HCT116 (cell line): Measurements from ENCODE around the gene CARS1. TPM values are rescaled to one million over a fixed set of nuclear protein-coding genes. Genes with fewer than 3 reads are reported as not detected.

Source experiments
- ATAC-seq: fragments of 200-7000 bp; cut with Tn5 transposase; 2 replicates; pipeline ENCODE4 v1.9.1; 2020; ENCODE audit warnings: mild to moderate bottlenecking, moderate library complexity
- BruUV-seq: library from RNA; stranded (reverse); fragments of 400-500 nt; replicated peaks from 2 replicates; lab custom pipeline; 2021; lab: Mats Ljungman, UMichigan
- CTCF ChIA-PET: fragments of 300-600 bp; sonication (Branson Sonifier 250); formaldehyde crosslinking; loops from one replicate; lab custom pipeline; 2021; ENCODE audit warnings: antibody characterized with exemption; lab: Charles Lee
- POLR2A ChIA-PET: fragments of 300-600, 350-600 bp; sonication (Branson Sonifier 250); formaldehyde crosslinking; loops from one replicate; lab custom pipeline; 2021; ENCODE audit warnings: antibody characterized with exemption; lab: Charles Lee
- RAD21 ChIA-PET, 2 experiments: fragments of 300-600 bp; sonication (Branson Sonifier 250); formaldehyde crosslinking; loops; one replicate each; lab custom pipeline; 2023; ENCODE audit warnings: low total read pairs in 2 of 2; ENCODE audit not compliant: uncharacterized antibody in 2 of 2, unreplicated experiment in 2 of 2, low non-redundant PET in 1 of 2; lab: Charles Lee
- DNase-seq: peaks from one replicate; pipeline ENCODE4 v3.0.0-alpha.2; 2010; ENCODE audit warnings: low read depth, low spot score
- H2AFZ ChIP-seq: fragments of 200-600 bp; shearing (Covaris generic), sonication (generic); 2 replicates; pipeline ENCODE4 v1.6.1; 2017; ENCODE audit warnings: low read depth, mixed run types, mixed read lengths, antibody characterized with exemption, low read length; ENCODE audit not compliant: poor library complexity, severe bottlenecking
- H3K27ac ChIP-seq: 2 replicates; pipeline ENCODE4 v1.5.1; 2012; ENCODE audit warnings: low read depth, low read length
- H3K27me3 ChIP-seq: fragments of 200-600 bp; sonication (generic); 2 replicates; pipeline ENCODE4 v1.6.1; 2016; ENCODE audit warnings: mixed run types, low read length, mixed read lengths; ENCODE audit not compliant: insufficient read depth
- H3K36me3 ChIP-seq, 2 experiments: fragments of 200-500 bp in 1 of 2; fragments of 200-600 bp in 1 of 2; sonication (Bioruptor generic) in 1 of 2; sonication (generic) in 1 of 2; 2 replicates each; pipeline versions ENCODE4 v1.5.1 to v1.6.1; 2014 to 2016; ENCODE audit warnings: low read length in 2 of 2, inconsistent platforms in 1 of 2, mixed read lengths in 1 of 2, mixed run types in 1 of 2; ENCODE audit not compliant: insufficient read depth in 2 of 2, control insufficient read depth in 1 of 2
- H3K4me1 ChIP-seq, 2 experiments: fragments of 200-600 bp in 1 of 2; sonication (generic) in 1 of 2; 2 replicates each; pipeline versions ENCODE4 v1.5.1 to v1.6.1; 2012 to 2017; ENCODE audit warnings: low read length in 2 of 2, inconsistent platforms in 1 of 2, mild to moderate bottlenecking in 1 of 2, mixed read lengths in 1 of 2, mixed run types in 1 of 2, moderate library complexity in 1 of 2; ENCODE audit not compliant: insufficient read depth in 2 of 2, control insufficient read depth in 1 of 2
- H3K4me2 ChIP-seq: fragments of 200-600 bp; sonication (generic); 2 replicates; pipeline ENCODE4 v1.6.1; 2017; ENCODE audit warnings: mixed run types, low read length, mixed read lengths
- H3K4me3 ChIP-seq, 2 experiments: fragments of 200-600 bp in 1 of 2; sonication (generic) in 1 of 2; replicated peaks in 1 of 2; 2 replicates each; pipeline ENCODE4 v1.5.1; 2011 to 2016; ENCODE audit warnings: low read length in 2 of 2, control low read depth in 1 of 2, low read depth in 1 of 2, mild to moderate bottlenecking in 1 of 2, mixed read lengths in 1 of 2, mixed run types in 1 of 2
- H3K79me2 ChIP-seq: fragments of 200-600 bp; sonication (generic); 2 replicates; pipeline ENCODE4 v1.6.1; 2017; ENCODE audit warnings: mild to moderate bottlenecking, mixed run types, low read length, moderate library complexity, mixed read lengths; ENCODE audit not compliant: insufficient read depth
- H3K9ac ChIP-seq: fragments of 200-600 bp; sonication (generic); 2 replicates; pipeline ENCODE4 v1.6.1; 2016; ENCODE audit warnings: low read length, mixed read lengths
- H3K9me2 ChIP-seq: fragments of 200-600 bp; sonication (generic), shearing (Covaris generic); 2 replicates; pipeline ENCODE4 v1.6.1; 2017; ENCODE audit warnings: mixed run types, mild to moderate bottlenecking, moderate library complexity; ENCODE audit not compliant: insufficient read depth
- H3K9me3 ChIP-seq, 2 experiments: fragments of 200-500 bp in 1 of 2; fragments of 200-600 bp in 1 of 2; sonication (Bioruptor generic) in 1 of 2; sonication (generic) in 1 of 2; 2 replicates each; pipeline ENCODE4 v1.6.1; 2014 to 2017; ENCODE audit warnings: low read length in 2 of 2, mixed read lengths in 2 of 2, inconsistent platforms in 1 of 2, low read depth in 1 of 2, mild to moderate bottlenecking in 1 of 2, mixed run types in 1 of 2, moderate library complexity in 1 of 2; ENCODE audit not compliant: control insufficient read depth in 1 of 2, insufficient read depth in 1 of 2
- H4K20me1 ChIP-seq: fragments of 200-600 bp; sonication (generic), shearing (Covaris generic); 2 replicates; pipeline ENCODE4 v1.6.1; 2017; ENCODE audit warnings: mixed run types, mild to moderate bottlenecking, moderate library complexity; ENCODE audit not compliant: insufficient read depth
- ATF3 ChIP-seq: IDR thresholded peaks from 2 replicates; pipeline ENCODE4 v1.6.1; 2012
- CBX3 ChIP-seq: IDR thresholded peaks from 2 replicates; pipeline ENCODE4 v1.6.1; 2012; ENCODE audit warnings: low read depth
- CEBPB ChIP-seq: IDR thresholded peaks from 2 replicates; pipeline ENCODE4 v1.6.1; 2012; ENCODE audit warnings: low read depth
- CTCF ChIP-seq, 3 experiments: fragments of 200-600 bp in 1 of 3; sonication (generic) in 1 of 3; IDR thresholded peaks in 2 of 3; conservative IDR thresholded peaks in 1 of 3; 2 replicates each; pipeline ENCODE4 v1.5.1; 2012 to 2017; ENCODE audit warnings: low read depth in 2 of 3, low read length in 2 of 3, antibody characterized with exemption in 1 of 3, borderline replicate concordance in 1 of 3, control low read depth in 1 of 3, mild to moderate bottlenecking in 1 of 3, mixed read lengths in 1 of 3, mixed run types in 1 of 3, moderate library complexity in 1 of 3; ENCODE audit not compliant: insufficient read depth in 1 of 3
- EGR1 ChIP-seq: IDR thresholded peaks from 2 replicates; pipeline ENCODE4 v1.6.1; 2012; ENCODE audit warnings: low read depth
- ELF1 ChIP-seq: IDR thresholded peaks from 2 replicates; pipeline ENCODE4 v1.6.1; 2012; ENCODE audit warnings: low read depth, borderline replicate concordance
- EZH2 ChIP-seq: fragments of 200-600 bp; sonication (generic); IDR thresholded peaks from 2 replicates; pipeline ENCODE4 v1.6.1; 2017; ENCODE audit warnings: antibody characterized with exemption, mixed run types
- EZH2phosphoT487 ChIP-seq: fragments of 200-600 bp; IDR thresholded peaks from 2 replicates; pipeline ENCODE4 v1.6.1; 2018; ENCODE audit warnings: antibody characterized with exemption, borderline replicate concordance
- FOSL1 ChIP-seq: IDR thresholded peaks from 2 replicates; pipeline ENCODE4 v1.6.1; 2012; ENCODE audit warnings: low read depth
- JUND ChIP-seq: IDR thresholded peaks from 2 replicates; pipeline ENCODE4 v1.6.1; 2012
- POLR2A ChIP-seq: IDR thresholded peaks from 2 replicates; pipeline ENCODE4 v1.7.0; 2011; ENCODE audit warnings: borderline replicate concordance; ENCODE audit not compliant: insufficient read depth, insufficient read length; ENCODE audit errors: extremely low read depth
- POLR2AphosphoS5 ChIP-seq: IDR thresholded peaks from 2 replicates; pipeline ENCODE4 v1.6.1; 2011; ENCODE audit warnings: mild to moderate bottlenecking, low read depth, low read length, moderate library complexity
- RAD21 ChIP-seq: IDR thresholded peaks from 2 replicates; pipeline ENCODE4 v1.6.1; 2012; ENCODE audit warnings: low read depth, mild to moderate bottlenecking
- SIN3A ChIP-seq: IDR thresholded peaks from 2 replicates; pipeline ENCODE4 v1.6.1; 2012; ENCODE audit warnings: low read depth
- SP1 ChIP-seq: IDR thresholded peaks from 2 replicates; pipeline ENCODE4 v1.6.1; 2012; ENCODE audit warnings: low read depth
- SRF ChIP-seq: IDR thresholded peaks from 2 replicates; pipeline ENCODE4 v1.6.1; 2012; ENCODE audit warnings: low read depth
- TCF7L2 ChIP-seq: IDR thresholded peaks from 2 replicates; pipeline ENCODE4 v1.7.0; 2011; ENCODE audit warnings: borderline replicate concordance, inconsistent platforms; ENCODE audit not compliant: insufficient read depth, insufficient read length; ENCODE audit errors: extremely low read depth
- ZBTB33 ChIP-seq: IDR thresholded peaks from 2 replicates; pipeline ENCODE4 v1.6.1; 2011; ENCODE audit warnings: mild to moderate bottlenecking, low read length, moderate library complexity; ENCODE audit not compliant: insufficient replicate concordance; ENCODE audit errors: extremely low read depth
- ZFX ChIP-seq: fragments of 450-650 bp; IDR thresholded peaks from 2 replicates; pipeline ENCODE4 v1.6.1; 2017
- ZNF274 ChIP-seq: fragments of 200-500 bp; sonication (Bioruptor generic); IDR thresholded peaks from 2 replicates; pipeline ENCODE4 v1.6.1; 2014; ENCODE audit warnings: mild to moderate bottlenecking, low read depth, low read length, inconsistent platforms
- intact Hi-C: fragments of 100-400 bp; cut with micrococcal nuclease; formaldehyde crosslinking; loops from 2 replicates; pipeline ENCODE4 v1.10.0; 2022
- total RNA-seq: library from RNA; stranded (reverse); gene quantifications from one replicate; pipeline ENCODE4 v1.2.1, GENCODE V29; 2021; ENCODE audit not compliant: unreplicated experiment

CARS1 gene
- total RNA-seq, 1 experiment from 2014 or later, result 124 TPM

GRCh38 chr11:3040881-3041280 lies 16.3 kb downstream of the CARS1 start (continued):
- no peak for TF ChIP-seq TCF7L2
- no peak for TF ChIP-seq POLR2A
- TF ChIP-seq, all 23 proteins: peak for 0

- BruUV-seq, result no TSS peak
- POLR2A ChIA-PET, result no interaction called here
- ATAC-seq, result no peak
These were observed 19.3 kb downstream of the CARS1 start for GRCh38 chr11:3037945-3038271.

More at GRCh38 chr11:3037945-3038271, 19.3 kb downstream of the CARS1 start:
- Histone ChIP-seq H3K79me2 (peaks cover 10% of the 10 kb centered on the region; the same call in 1 of the 2 replicates), H3K27ac (no peak overlapping the region), H3K4me1 (no peaks in the 10 kb centered on the region; a peak in 1 of 4 replicates), H3K4me2 (no peak overlapping the region), H3K9ac (no peak overlapping the region), H3K9me2 (no peaks in the 10 kb centered on the region)
- no peak for DNase-seq
- RAD21 ChIA-PET, result interaction anchor here (1.7 to 2.0 kb wide), 2 partner anchors 53 to 54 kb away, joined by 4 to 14 read pairs; no protein-coding TSS in a partner anchor
- no peak for TF ChIP-seq ATF3
- no peak for TF ChIP-seq CBX3
- no peak for TF ChIP-seq EZH2phosphoT487
- no peak for TF ChIP-seq CEBPB
- no peak for TF ChIP-seq EZH2
- TF ChIP-seq POLR2A, result no peak
- TF ChIP-seq EGR1, result no peak
- no peak for TF ChIP-seq FOSL1
- TF ChIP-seq SRF, result no peak
- no peak for TF ChIP-seq CTCF (IDR thresholded peaks at IDR 0.05 in 2 of 3, conservative IDR thresholded peaks at IDR 0.05 in 1 of 3; ENCODE audit: borderline replicate concordance in 1 of 3, insufficient read depth in 1 of 3, low read depth in 2 of 3, low read length in 2 of 3)
- TF ChIP-seq ZFX, result no peak
- TF ChIP-seq ZBTB33, result no peak
- no peak for TF ChIP-seq SP1
- no peak for TF ChIP-seq JUND
- TF ChIP-seq ELF1, result no peak
- TF ChIP-seq POLR2AphosphoS5, result no peak
- TF ChIP-seq ZNF274, result no peak
- no peak for TF ChIP-seq SIN3A
- TF ChIP-seq TCF7L2, result no peak
- no peak for TF ChIP-seq RAD21
- TF ChIP-seq, all 23 proteins: peak for 0
- no peaks in the 10 kb centered on the region for H3K9me3 ChIP-seq
- intact Hi-C loops, result loop anchor here (1.0 to 2.0 kb wide), 2 partner anchors 54 to 179 kb away; no protein-coding TSS in a partner anchor
- H2AFZ ChIP-seq, result no peak overlapping the region
- peaks cover 45 to 52% of the 10 kb centered on the region in 2 experiments; a peak in 3 of 4 replicates for H3K36me3 ChIP-seq
- no peaks in the 10 kb centered on the region; the same call in 1 of the 2 replicates for H4K20me1 ChIP-seq
- no peak overlapping the region for H3K4me3 ChIP-seq
- CTCF ChIA-PET, result interaction anchor here (0.9 to 1.7 kb wide), 5 partner anchors 11 to 54 kb away, joined by 3 to 9 read pairs (median 3); no protein-coding TSS in a partner anchor
- no peaks in the 10 kb centered on the region for H3K27me3 ChIP-seq
